Brain pericyte (primary cell): ENCODE measurements around the gene TTLL11.
"Not testable (repeated sequence)": the region's sequence is repeated elsewhere in the genome, so short reads cannot be mapped to it uniquely, and the experiment has no call there.

Experiments used
- DNase-seq: peaks from one replicate; pipeline ENCODE4 v3.0.0-alpha.2; 2012; ENCODE audit warnings: low read depth, low spot score

TTLL11 gene

DNA sequence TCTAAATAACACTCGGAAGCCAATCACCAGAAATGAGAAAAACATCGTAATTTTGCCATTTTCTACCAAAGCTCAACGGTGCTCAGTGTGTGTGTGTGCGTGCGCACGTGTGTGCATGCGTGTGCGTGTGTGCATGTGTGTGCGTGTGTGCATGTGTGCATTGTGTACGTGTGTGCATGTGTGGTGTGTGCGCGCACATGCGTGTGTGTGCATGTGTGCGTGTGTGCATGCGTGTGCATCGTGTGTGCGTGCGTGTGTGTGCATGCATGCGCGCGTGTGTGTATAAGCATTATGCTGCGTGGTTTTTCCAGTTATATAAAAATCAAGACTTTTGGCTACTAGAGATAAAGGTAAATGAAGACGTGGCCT is 276.7 kb downstream of the TTLL11 start:
- DNase-seq = no peak

DNA sequence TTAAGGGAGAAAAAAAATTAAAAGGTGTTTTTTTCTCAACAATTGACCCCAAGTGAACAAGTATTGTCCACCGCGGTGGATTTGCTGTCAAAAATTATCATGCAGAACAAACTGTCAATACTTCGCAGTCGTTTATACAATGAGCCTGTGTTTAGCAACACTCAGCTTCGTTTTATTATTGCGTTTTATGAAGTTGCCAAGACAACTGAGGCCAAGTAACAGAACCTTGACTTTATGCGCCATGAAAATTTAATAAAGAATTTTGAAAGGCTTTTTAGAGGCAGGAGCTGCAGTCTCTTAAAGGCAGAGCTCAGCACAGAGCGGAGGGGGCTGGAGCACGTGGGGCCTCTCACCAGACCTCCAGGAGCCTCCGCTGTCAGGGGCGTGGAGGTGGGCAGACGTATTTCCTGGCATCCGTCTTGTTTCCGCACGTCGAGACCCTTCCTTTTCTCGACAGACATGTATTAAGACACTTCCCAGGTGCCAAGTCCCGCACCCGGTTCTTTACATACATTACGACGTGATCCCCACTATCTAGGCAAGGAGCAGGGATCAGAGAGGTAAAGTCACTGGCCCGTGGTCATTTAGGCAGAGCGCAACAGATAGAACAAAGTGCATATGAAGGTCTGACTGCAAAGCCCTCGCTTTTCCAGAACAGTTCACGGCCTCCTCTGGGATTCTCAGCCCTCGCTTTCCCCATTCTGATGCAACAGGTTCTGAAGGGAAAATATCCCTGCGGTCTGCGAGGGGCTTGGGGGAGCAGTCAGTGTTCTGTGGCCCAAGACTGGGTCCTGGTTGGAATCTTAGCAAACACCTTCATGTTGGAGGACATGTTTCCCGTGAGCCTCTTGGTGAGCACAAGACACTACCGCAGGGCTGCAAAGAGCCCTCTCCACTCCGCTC is 277.3 kb downstream of the TTLL11 start:
- no peak for DNase-seq

DNA sequence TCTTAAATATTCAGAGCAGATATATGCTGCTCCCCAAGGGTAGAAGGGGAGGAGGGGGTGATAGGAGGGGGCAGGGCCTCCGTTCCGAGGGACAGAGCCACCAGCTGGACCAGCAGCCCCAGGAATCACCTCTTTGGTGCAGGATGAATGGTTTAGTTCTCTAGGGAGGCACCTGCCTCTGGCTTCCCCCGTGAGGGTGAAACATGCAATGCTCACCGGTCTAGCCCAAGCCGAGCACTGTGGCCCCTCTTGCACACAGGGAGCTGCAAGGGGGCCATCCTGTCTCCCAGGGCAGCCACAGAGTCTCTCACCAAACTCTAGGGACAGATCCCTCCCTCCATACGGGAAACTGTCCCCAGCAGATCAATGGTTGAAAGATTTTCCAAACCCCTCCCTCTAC is 278.0 kb downstream of the TTLL11 start:
- DNase-seq = no peak

GRCh38 chr9:121814594-121814993 is 278.5 kb downstream of the TTLL11 start:
- no peak for DNase-seq

DNA sequence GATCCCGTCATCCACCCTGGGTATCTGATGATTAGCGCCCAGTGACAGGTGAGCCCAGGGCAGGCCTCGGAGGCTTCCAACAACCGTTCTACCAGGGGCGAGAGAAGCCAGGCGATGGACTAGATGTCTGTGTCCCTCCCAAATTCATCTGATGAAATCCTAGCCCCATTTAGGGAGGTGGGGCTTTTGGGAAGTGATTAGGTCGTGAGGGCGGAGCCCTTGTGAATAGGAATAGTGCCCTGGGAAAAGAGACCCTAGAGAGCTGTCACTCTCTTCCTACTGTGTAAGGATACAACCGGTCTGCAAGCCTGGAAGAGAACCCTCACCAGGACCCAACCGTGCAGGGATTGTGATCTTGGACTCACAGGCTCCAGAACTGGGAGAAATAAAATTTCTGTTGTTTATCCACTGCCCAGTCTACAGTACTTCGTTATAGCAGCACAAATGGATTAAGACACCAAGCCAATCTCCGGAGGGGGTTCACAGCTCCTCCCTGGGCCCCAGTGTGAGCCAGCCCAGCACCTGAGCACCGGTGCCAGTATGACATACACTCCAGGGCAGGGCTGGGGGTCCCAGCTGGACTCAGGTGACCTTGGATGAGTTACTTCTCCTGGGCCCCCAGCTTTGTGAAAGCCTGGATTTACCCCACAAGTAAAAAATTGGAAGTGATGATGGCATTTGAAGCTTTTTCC is 279.4 kb downstream of the TTLL11 start:
- no peak for DNase-seq

DNA sequence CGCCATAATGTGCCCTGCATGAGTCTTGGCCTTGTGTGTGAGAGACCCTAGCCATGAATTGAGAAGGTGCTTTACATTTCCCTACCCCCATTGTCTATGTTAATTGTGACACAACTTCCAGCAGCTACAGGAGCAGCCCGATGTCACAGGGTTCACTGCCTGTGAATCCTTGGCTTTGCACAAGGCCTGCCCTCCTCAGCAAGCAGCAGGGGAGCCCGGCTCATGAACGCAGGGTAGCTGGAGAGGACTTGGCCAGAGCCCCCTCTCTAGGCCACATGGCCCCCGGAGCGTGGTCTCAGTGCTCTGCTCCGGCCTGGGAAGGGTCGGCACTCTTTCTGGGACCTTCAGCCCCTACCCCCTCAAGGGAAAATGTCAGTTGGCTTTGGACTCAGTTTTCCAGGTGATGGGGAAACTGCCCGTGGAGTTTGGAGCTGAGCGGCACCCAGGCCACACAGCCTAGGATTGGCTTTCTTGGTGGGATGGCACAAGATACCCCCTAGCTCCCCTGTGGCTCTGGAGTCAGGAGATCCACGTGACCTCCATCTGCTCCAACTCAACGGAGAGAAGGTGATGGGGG is 280.9 kb downstream of the TTLL11 start:
- no peak for DNase-seq

- no peak for DNase-seq
These were observed 281.4 kb downstream of the TTLL11 start for GRCh38 chr9:121811751-121812150.

DNA sequence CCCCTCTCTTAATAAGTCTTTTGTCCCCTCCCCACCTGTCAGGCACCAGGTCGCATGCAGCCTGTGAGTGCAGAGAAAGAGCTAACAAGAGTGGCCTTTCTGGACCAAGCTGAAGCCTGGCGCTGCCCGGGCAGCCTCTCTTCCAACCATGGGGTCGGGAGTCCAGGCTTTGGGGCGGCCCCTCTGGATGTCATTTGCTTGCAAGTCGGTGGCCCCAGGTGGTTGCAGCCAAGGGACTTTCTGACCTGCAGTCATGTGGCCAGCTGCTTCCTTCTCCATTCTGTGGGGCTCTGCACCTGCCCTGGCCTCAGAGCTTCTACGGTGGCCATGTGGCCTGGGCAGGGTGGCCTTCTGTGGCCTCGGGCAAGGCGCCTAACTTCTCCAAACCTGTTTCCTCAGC is 282.0 kb downstream of the TTLL11 start:
- no peak for DNase-seq

DNA sequence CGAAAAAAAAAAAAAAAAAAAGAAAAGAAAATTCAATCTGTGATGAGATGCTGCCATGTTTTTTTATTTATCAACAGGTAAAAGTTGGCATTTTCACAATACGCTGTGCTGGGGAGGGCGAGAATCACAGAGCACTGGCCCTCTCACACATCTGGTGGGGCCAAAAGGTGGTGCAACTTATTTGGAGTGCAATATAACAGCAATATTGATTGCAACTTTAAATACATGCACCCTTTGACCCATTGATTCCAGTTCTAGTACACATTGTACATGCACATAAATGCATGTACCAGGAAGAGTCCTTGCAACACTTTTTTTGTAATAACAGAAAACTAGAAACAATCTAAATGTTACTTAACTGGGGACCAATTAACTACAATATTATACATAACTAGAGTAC is 282.6 kb downstream of the TTLL11 start:
- no peak for DNase-seq

DNA sequence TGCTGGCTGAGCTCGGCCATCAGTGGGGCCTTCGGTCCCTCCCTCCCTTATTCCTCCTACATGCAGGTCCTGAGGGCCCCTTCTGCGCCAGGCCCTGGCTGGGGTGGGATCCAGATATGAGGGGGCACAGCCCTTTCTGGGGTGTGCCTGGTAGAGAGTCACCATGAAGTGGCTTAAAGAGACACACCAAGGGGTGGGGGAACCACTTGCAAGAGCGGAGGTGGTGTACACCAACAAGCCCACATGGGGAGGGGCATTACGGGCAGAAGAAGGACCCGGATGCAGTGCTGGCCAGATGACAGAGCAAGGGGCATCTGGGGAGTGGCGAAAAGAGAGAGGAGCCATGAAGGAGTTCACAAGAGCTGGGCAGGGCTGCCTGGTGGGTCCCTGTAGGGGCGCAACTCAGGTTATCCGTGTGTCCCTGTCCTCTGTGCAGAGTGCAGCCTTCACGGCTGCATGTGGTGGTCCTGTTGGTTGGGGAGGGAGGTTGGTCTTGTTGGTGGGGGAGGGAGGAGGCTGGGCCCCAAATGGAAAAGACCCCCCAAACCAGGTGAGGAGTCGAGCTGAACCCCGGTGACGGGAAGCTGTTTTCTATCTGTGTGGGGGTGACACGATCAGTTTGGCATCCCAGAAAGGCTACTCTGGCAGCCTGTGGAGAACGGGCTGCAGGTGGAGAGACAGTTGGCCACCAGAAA is 283.6 kb downstream of the TTLL11 start:
- no peak for DNase-seq

DNA sequence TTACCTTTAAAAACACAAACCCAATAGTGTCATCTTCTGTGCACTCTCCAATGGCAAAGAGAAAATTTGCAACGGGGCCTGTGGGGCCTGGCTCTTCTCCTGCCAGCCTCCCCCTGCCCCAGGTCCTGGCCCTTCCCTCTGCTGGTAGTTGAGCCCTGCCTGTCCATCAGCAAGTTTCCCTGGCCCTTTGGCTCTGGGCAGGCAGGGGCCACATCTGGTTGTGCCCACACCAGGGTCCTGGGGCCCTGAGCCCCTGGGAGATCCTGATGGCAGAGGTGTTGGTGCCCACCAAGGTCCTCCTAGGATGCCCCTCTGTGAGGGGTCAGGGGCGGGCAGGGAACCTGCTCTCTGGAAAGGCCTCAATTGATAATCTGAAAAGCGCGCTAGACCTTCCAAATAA is 284.3 kb downstream of the TTLL11 start:
- no peak for DNase-seq

DNA sequence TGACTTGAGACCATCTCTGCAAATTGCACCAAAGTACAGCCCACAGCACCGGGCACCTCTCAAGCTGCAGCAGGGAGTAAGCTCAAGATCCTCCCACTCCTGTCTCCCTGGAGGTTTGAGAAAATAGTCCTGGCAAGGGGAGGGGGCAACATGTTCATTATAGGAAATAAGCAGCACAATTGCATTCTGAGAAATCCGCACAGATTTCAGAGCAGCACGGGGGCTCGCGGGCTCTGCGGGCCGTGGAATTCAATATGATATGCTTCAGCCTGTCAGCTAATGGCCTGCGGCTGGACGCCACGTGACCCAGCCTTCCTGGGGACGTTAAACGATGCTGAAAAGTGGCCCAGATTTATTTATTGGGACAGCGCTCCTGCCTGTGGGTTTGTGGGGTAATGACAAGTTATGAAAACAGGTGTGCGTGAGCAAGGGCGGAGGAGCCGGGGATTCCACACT is 285.3 kb downstream of the TTLL11 start:
- no peak for DNase-seq

GRCh38 chr9:121807069-121807822 is 285.9 kb downstream of the TTLL11 start:
- DNase-seq = no peak

DNA sequence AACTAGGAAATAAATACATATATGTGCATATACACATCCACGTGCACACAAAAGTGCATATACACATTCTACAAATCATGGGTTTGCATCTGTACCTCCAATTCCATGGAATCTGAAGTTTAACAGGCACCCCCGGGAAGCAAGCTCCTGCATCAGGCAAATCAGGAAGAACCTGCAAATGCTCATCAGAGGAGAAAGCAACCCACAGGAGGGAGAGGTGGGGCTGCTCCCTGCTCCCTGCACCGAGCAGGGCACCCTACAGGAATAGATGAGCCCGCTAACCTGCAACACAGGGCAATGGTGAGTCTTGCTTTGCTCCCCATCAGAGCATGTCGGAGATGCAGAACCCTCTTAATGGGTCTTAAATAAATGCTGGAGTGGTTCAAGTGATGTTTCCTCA is 290.4 kb downstream of the TTLL11 start:
- DNase-seq = no peak

DNA sequence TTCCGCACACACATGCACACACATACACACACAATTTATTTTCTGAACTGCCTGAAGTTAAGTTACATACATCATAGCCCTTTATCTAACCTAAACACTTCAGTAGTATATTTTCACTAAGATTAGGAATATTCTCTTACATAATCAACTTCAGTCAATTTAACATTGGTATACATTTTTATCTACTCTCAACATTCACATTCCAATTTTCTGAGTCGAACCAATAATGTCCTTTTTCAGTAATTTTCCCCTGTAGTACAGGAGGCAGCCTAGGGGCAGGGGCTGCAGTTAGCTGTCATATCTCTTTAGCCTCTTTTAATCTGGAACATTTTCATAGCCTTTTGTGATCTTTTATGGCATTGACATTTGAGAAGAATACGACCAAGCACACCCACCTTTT is 291.5 kb downstream of the TTLL11 start:
- no peak for DNase-seq

DNA sequence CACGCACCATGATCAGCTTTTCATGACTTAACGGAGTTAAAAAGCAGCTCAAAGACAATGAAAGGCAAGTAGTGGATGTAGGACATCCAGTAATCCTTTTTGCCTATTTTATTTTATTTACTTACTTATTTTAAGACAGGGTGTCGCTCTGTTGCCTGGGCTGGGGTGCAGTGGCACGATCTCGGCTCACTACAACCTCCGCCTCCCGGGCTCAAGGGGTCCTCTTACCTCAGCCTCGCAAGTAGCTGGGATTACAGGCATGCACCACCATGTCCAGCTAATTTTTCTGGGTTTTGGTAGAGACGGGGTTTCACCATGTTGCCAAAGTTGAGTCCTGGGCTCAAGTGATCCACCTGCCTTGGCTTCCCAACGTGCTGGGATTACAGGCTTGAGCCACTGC is 292.7 kb downstream of the TTLL11 start:
- DNase-seq = no peak

- DNase-seq = no peak
These were observed 294.2 kb downstream of the TTLL11 start for GRCh38 chr9:121798941-121799340.

DNA sequence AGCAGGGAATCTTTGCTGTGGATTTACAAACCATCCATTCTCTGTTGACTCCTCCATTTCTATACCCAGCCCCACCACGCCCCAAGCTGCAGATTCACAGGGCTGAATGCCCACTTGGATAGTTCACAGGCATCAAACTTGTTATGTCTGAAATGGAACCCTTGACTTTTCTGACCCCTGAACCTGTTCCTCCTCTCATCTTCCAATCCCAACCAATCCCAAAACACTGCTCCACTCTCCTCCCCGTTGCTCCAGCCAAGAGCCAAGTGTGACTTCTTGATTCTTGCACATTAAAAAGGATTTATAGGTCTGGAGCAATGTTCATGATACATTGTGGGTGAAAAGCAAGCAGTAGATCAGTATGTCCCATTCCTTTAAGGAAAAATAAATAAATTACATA is 296.0 kb downstream of the TTLL11 start:
- no peak for DNase-seq

GRCh38 chr9:121794334-121794733 is 298.8 kb downstream of the TTLL11 start:
- not testable (repeated sequence) for DNase-seq

DNA sequence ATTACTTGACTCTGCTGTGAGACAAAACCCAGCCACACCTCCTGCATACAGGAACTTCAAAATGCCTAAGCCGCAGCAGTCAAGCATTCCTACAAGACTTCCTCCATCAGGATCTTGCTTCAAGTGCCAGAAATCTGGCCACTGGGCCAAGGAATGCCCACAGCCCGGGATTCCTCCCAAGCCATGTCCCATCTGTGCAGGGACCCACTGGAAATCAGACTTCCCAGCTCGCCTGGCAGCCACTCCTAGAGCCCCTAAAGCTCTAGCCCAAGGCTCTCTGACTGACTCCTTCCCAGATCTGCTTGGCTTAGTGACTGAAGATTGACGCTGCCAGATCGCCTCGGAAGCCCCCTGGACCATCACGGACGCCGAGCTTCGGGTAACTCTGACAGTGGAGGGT is 300.6 kb downstream of the TTLL11 start:
- DNase-seq = not testable (repeated sequence)

- no peak for DNase-seq
These were observed 302.3 kb downstream of the TTLL11 start for GRCh38 chr9:121790841-121791240.
